WTC11 (cell line): ENCODE results near the gene PRIM2.

Experiments
- CBFB ChIP-seq: sonication (generic); formaldehyde crosslinking; IDR thresholded peaks from 2 replicates; pipeline ENCODE4 v1.8.1; 2022; ENCODE audit warnings: mild to moderate bottlenecking, low read depth, missing genetic modification reagents
- CREB1 ChIP-seq: sonication (generic); formaldehyde crosslinking; IDR thresholded peaks from 2 replicates; pipeline ENCODE4 v1.8.0; 2023; ENCODE audit warnings: mild to moderate bottlenecking, missing genetic modification reagents
- IRF2 ChIP-seq: sonication (generic); formaldehyde crosslinking; IDR thresholded peaks from 2 replicates; pipeline ENCODE4 v1.8.0; 2022; ENCODE audit warnings: low read depth, missing genetic modification reagents, borderline replicate concordance
- NFYB ChIP-seq: sonication (generic); formaldehyde crosslinking; conservative IDR thresholded peaks from 2 replicates; pipeline ENCODE4 v1.8.0; 2022; ENCODE audit warnings: low read depth, missing genetic modification reagents
- SMAD4 ChIP-seq: sonication (generic); formaldehyde crosslinking; IDR thresholded peaks from 2 replicates; pipeline ENCODE4 v1.8.0; 2022; ENCODE audit warnings: mild to moderate bottlenecking, missing genetic modification reagents
- ZNF317 ChIP-seq: sonication (generic); formaldehyde crosslinking; IDR thresholded peaks from 2 replicates; pipeline ENCODE4 v1.8.1; 2023; ENCODE audit warnings: low read depth, mild to moderate bottlenecking, moderate library complexity, missing genetic modification reagents, borderline replicate concordance
- ZNF416 ChIP-seq: fragments of 250-450 bp; sonication (Bioruptor Pico); IDR thresholded peaks from 2 replicates; pipeline ENCODE4 v1.9.0; 2021; ENCODE audit warnings: mild to moderate bottlenecking, inconsistent platforms
- TF ChIP-seq, protein P1 (sequence below): fragments of 200-600 bp; IDR thresholded peaks from 2 replicates; pipeline ENCODE4 v1.8.0; 2022; ENCODE audit warnings: antibody characterized with exemption
- TF ChIP-seq, protein P2 (sequence below): sonication (generic); formaldehyde crosslinking; IDR thresholded peaks from 2 replicates; pipeline ENCODE4 v1.8.0; 2023; ENCODE audit warnings: mild to moderate bottlenecking, missing genetic modification reagents
- TF ChIP-seq, protein P3 (sequence below): sonication (generic); formaldehyde crosslinking; IDR thresholded peaks from 2 replicates; pipeline ENCODE4 v1.8.0; 2023; ENCODE audit warnings: missing genetic modification reagents
- TF ChIP-seq, protein P4 (sequence below): sonication (generic); formaldehyde crosslinking; IDR thresholded peaks from 2 replicates; pipeline ENCODE4 v1.8.1; 2022; ENCODE audit warnings: missing genetic modification reagents, borderline replicate concordance
- TF ChIP-seq, protein P5 (sequence below): sonication (generic); formaldehyde crosslinking; IDR thresholded peaks from 2 replicates; pipeline ENCODE4 v1.8.1; 2023; ENCODE audit warnings: mild to moderate bottlenecking, missing genetic modification reagents

DNA sequence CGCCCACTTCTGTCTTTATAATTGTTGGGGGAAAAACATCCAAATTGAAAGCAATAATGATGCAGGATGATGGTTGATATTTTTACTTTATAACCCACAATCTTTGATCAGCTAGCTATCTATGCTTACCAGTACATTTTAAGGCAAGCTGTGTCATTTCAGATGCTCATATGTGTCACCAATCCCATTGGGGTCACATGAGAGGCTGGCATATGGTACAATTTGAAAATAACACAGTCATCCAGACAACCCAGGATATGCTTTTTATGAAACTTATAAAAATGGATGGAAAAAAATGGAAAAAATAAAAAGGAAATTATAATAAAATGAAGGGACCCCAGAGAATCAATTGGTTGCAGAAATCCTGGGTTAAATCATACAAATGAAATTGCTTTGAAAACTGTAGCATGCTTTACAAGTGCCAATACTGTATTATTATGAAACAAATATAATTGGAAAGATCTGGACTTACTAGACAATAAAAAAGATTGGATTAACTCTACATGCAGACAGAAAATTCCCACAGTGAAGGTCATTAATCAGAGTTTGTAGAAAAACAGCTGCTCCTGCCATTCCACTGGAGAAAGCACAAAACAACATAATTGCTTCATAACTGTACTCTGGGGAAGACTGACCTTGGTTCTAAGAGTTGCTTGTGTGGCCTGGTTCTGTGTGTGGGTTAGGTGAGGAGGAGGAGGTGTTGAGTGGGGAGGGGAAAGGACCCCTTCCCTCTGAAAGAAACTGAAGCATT, 13.3 kb upstream of the PRIM2 start:
- TF ChIP-seq, protein P1, sequence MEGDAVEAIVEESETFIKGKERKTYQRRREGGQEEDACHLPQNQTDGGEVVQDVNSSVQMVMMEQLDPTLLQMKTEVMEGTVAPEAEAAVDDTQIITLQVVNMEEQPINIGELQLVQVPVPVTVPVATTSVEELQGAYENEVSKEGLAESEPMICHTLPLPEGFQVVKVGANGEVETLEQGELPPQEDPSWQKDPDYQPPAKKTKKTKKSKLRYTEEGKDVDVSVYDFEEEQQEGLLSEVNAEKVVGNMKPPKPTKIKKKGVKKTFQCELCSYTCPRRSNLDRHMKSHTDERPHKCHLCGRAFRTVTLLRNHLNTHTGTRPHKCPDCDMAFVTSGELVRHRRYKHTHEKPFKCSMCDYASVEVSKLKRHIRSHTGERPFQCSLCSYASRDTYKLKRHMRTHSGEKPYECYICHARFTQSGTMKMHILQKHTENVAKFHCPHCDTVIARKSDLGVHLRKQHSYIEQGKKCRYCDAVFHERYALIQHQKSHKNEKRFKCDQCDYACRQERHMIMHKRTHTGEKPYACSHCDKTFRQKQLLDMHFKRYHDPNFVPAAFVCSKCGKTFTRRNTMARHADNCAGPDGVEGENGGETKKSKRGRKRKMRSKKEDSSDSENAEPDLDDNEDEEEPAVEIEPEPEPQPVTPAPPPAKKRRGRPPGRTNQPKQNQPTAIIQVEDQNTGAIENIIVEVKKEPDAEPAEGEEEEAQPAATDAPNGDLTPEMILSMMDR, result no peak
- TF ChIP-seq NFYB, result no peak
- TF ChIP-seq IRF2 (CRISPR knock-in tag), result no peak
- TF ChIP-seq, protein P2, sequence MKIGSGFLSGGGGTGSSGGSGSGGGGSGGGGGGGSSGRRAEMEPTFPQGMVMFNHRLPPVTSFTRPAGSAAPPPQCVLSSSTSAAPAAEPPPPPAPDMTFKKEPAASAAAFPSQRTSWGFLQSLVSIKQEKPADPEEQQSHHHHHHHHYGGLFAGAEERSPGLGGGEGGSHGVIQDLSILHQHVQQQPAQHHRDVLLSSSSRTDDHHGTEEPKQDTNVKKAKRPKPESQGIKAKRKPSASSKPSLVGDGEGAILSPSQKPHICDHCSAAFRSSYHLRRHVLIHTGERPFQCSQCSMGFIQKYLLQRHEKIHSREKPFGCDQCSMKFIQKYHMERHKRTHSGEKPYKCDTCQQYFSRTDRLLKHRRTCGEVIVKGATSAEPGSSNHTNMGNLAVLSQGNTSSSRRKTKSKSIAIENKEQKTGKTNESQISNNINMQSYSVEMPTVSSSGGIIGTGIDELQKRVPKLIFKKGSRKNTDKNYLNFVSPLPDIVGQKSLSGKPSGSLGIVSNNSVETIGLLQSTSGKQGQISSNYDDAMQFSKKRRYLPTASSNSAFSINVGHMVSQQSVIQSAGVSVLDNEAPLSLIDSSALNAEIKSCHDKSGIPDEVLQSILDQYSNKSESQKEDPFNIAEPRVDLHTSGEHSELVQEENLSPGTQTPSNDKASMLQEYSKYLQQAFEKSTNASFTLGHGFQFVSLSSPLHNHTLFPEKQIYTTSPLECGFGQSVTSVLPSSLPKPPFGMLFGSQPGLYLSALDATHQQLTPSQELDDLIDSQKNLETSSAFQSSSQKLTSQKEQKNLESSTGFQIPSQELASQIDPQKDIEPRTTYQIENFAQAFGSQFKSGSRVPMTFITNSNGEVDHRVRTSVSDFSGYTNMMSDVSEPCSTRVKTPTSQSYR (CRISPR knock-in tag), result no peak
- TF ChIP-seq ZNF416 (CRISPR knock-in tag), result no peak
- TF ChIP-seq ZNF317 (CRISPR knock-in tag), result no peak
- no peak for TF ChIP-seq CBFB (CRISPR knock-in tag)
- TF ChIP-seq, protein P3, sequence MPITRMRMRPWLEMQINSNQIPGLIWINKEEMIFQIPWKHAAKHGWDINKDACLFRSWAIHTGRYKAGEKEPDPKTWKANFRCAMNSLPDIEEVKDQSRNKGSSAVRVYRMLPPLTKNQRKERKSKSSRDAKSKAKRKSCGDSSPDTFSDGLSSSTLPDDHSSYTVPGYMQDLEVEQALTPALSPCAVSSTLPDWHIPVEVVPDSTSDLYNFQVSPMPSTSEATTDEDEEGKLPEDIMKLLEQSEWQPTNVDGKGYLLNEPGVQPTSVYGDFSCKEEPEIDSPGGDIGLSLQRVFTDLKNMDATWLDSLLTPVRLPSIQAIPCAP (CRISPR knock-in tag), result no peak
- no peak for TF ChIP-seq CREB1 (CRISPR knock-in tag)
- TF ChIP-seq SMAD4 (CRISPR knock-in tag), result no peak
- TF ChIP-seq, protein P4, sequence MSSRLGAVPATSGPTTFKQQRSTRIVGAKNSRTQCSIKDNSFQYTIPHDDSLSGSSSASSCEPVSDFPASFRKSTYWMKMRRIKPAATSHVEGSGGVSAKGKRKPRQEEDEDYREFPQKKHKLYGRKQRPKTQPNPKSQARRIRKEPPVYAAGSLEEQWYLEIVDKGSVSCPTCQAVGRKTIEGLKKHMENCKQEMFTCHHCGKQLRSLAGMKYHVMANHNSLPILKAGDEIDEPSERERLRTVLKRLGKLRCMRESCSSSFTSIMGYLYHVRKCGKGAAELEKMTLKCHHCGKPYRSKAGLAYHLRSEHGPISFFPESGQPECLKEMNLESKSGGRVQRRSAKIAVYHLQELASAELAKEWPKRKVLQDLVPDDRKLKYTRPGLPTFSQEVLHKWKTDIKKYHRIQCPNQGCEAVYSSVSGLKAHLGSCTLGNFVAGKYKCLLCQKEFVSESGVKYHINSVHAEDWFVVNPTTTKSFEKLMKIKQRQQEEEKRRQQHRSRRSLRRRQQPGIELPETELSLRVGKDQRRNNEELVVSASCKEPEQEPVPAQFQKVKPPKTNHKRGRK (CRISPR knock-in tag), result no peak
- TF ChIP-seq, protein P5, sequence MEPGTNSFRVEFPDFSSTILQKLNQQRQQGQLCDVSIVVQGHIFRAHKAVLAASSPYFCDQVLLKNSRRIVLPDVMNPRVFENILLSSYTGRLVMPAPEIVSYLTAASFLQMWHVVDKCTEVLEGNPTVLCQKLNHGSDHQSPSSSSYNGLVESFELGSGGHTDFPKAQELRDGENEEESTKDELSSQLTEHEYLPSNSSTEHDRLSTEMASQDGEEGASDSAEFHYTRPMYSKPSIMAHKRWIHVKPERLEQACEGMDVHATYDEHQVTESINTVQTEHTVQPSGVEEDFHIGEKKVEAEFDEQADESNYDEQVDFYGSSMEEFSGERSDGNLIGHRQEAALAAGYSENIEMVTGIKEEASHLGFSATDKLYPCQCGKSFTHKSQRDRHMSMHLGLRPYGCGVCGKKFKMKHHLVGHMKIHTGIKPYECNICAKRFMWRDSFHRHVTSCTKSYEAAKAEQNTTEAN (CRISPR knock-in tag), result no peak
